Activated CD4-positive, CD25-positive, alpha-beta regulatory T cell treated with anti-CD3 and anti-CD28 coated beads, Interleukin-2, amount 50 U/mL, for 24 hours (primary cell): ENCODE measurements around the gene TSN.
A peak's percentile ranks its signal among the peaks of the same experiment; 100 is the strongest.
"Not testable (repeated sequence)": the region's sequence is repeated elsewhere in the genome, so short reads cannot be mapped to it uniquely, and the experiment has no call there.

ENCODE experiments used
- ATAC-seq, 2 donors: fragments of 150-1000 bp; cut with Tn5 transposase; one replicate each; pipeline ENCODE4 v1.10.0; 2021; ENCODE audit warnings: mild to moderate bottlenecking in 1 of 2, moderate library complexity in 1 of 2

The TSN gene

DNA sequence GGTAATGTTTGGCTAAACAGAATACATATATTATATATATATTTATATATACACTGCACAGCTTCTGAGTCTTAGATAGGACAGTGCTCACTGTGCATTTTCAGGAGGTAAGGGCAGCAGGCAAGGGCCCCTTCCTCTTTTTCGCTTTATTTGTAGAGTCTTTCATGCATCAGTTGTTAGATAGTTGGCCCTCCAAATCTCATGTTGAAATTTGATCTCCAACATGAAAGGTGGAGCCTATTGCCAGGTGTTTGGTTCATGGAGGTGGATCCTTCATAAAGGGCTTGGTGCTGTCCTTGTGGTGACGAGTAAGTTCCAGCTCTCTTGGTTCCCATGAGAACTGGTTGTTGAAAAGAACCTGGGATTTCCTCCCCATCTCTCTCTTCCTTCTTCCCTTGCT, 48.1 kb downstream of the TSN start:
- ATAC-seq = no peak

DNA sequence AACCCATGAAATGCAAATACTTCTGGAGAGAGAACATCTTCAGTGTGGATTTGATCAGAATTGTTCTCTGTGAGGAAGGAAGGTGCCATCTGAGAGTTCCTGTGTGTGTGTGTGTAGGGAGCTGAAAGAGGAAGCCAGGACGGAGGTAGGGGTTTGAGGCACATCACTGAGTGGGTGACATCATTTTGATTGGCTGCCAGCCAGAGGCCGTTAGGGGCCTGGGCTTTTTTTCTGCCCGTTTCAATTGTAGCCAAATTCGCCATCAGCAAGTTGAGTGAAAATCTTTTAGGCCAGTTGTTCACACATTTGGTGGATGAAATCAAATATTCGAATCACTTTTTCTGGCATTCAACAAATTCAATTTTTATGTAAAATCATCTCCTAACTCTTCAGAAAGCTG, 48.9 kb downstream of the TSN start:
- no peak for ATAC-seq

DNA sequence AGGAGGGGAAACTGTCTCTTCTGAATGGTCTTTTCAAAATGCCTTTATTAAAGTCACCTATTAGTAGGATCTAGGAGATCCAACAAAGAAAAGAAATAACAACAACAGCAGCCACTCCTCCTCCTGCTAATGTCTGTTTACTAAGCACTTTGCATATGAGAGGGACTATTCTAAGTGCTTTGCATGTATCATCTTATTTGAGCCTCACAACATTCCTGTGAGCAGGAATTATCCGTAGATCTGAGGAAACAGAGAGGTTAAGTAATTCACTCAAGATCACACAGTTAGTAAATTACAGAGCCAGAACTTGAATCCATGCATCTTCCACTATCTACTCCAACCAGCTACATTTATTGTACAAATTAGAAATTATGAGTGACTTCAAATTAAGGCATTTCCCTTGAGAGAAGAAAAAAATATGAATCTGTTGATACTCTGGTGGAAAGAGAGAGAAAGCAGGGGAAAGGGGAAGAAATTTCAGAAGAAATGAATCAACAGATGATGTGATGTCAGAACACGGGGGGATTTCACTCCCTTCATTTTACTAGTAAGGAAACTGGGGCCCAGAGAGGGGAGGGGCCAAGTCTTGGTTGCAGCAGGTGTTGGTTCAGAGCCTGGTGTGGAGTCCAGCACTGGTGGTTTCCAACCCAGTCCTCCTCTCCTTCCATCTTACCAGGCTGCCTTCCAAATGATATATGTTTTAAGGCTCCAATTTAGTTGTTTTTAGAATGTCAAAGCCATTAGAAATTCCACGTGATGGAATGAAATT, 49.7 kb downstream of the TSN start:
- no peak for ATAC-seq

DNA sequence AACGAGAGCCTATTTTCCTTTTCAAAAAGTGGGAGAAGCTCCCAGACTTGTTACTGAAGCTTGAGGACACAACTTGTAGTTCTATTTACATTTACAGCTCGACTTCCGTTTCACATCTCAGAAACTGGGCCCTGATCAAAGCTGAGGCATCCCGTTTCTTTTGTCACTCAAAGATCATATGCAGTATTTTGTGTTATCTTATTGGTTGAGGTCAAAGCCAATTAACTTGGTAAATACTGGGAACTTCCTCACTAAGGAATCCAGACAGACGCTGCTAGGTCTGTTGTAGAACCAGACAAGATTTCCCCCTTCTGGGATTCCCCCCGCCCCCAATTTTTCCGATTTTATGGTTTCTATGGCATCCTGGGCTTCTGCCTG, 50.3 kb downstream of the TSN start:
- ATAC-seq = no peak

DNA sequence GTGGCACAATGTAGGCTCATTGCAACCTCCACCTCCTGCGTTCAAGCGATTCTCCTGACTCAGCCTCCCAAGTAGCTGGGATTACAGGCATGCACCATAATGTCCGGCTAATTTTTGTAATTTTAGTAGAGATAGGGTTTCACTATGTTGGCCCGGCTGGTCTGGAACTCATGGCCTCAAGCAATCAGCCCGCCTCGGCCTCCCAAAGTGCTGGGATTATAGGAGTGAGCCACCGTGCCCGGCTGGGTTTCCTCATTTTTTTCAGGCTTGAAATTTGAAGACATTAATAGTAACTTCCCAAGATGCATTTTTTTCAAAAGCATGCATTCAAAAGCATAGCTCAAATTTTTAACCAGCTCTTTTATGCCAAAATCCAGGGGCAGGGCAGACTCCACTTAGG, 52.3 kb downstream of the TSN start:
- ATAC-seq = not testable (repeated sequence)

DNA sequence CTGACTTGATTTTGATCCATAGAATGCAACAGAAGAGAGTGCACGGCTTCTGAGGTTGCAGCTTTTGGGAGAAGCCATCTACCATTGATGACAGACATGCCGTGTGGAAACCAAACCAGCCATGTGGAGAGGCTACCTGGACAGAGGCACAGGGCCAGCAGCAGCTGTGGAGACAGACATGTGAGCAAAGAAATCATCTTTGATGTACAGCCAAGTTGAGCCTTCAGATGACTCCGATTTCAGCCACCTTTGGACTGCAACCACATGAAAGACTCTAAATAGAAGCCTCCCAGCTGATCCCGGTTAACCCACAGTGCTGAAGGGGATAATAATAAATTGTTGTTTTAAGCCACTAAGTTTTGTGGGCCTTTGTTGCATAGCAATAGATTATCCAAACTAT, 54.2 kb downstream of the TSN start:
- ATAC-seq = no peak

DNA sequence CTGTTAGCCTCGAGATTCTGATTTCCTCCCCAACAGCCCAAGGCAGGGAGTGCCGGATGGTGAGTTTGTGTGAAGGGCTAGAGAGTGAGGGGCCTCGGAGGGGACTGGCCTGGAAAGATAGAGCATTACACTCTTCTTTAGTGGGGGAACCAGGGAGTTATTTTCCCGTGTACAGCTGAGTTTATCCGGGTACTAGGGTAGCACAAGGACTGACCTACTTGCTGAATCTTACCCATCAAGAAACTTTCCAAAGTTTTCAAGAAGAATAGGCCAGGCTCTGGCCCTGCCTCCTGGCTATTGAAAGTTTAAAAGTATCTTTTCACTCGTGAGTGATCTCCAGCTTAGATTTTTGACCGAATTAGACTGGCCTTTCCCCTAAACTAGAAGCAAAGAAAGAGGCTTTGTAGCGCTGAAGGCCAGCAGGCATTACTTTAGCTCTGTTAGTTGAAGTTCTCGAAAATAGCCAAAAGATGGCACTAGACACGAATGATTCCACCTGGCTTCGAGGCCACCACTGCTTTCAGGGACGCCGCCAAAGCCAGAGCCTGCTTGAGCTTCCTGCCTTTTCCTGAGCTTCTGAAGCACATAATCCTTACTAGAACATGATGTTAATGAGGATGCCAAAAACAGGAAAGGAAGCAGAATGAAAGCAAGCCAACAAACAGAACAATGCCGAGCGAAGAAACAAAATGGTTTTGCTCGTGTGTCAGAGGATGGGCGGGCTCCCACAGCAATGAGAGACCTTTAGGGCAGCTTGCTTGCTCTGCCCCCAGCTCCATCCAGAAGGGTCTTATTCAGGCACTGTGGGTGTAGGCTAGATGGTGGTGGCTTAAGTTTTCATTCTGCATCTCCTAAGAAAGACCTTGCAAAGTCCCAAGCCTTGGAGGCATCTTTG, 55.8 kb downstream of the TSN start:
- ATAC-seq = peak in 1 of 2 donors; percentile 41

DNA sequence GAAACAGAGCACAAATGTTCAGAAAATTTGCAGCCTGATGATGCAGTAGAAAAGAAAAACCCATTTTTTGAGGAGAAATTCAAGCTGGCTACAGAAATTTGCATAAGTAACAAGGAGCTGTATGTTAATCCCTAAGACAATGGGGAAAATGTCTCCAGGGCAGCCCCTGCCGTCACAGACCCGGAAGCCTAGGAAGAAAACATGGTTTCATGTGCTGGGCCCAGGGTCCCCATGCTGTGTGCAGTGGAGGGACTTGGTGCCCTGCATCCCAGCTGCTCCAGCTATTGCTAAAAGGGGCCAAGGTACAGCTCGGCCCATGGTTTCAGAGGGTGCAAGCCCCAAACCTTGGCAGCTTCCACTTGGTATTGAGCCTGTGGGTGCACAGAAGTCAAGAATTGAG, 57.6 kb downstream of the TSN start:
- not testable (repeated sequence) for ATAC-seq

DNA sequence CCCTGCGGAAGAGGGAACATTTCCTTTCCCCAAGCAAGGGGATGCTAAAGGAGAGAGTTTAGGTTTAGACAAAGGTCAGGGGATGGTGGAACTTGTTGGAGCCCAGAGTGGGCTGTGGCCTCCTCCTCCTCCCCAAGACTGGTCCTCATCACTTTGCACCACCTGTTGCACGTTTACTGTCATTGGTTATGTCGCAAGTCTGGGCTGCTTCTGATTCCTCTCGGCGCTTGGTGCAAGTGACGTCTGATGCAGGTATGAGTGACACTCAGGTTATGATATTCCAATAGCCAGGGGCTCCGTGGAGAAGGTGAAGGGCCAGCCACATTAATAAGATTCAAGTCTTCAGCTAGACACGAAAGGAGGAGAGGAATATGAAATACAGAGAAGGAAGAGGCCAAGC, 59.8 kb downstream of the TSN start:
- ATAC-seq = no peak

DNA sequence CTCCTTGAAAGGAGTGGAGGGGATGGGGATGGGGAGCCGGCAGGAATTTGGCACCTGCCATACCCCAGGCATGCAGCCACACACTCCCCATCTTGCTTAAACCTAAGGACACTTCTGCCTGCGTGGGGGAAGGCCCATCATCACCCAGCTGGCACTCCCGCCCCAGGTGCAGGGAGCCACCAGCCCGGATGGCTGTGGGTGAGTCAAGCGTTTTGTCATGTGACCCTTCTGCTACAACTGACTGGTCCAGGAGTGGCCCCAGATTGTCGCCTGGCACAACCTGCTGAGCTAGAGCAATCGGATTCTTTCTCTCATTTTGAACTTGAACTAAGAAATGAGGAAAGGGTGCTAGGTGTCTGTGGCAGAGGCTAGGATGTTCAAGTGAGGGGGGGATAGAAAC, 61.3 kb downstream of the TSN start:
- no peak for ATAC-seq

DNA sequence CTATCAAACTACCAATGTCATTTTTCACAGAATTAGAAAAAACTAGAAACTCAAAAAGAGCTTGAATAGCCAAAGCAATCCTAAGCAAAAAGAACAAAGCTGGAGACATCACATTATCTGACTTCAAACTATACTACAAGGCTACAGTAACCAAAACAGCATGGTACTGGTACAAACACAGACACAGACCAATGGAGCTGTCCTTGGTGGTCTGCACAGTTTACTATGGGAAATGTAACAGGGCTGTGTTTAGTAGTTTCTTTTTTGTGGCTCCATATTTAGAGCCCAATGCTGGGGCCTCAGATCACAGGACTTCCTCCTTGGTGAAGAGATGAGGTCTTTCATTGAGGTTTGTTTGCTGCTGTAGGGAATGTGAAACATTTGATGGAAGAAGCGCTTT, 61.9 kb downstream of the TSN start:
- not testable (repeated sequence) for ATAC-seq
